ENCODE results near the gene GOPC.

GOPC gene

GRCh38 chr6:117547688-117548621, 54.4 kb downstream of the GOPC start:
- Histone ChIP-seq H3K4me3 (replicated peaks; ENCODE audit: insufficient read depth, low read length) (no peak overlapping the region), H3K27ac (replicated peaks) (no peak overlapping the region), H3K27me3 (ENCODE audit: insufficient read depth, poor library complexity, severe bottlenecking) (no peaks in the 10 kb centered on the region)
- TF ChIP-seq REST (IDR thresholded peaks at IDR 0.05; ENCODE audit: insufficient replicate concordance, low read depth) (no peak), POLR2AphosphoS5 (IDR thresholded peaks at IDR 0.05; ENCODE audit: low read depth) (no peak), CTCF (IDR thresholded peaks at IDR 0.05; ENCODE audit: insufficient read depth, low read length) (no peak), GABPA (IDR thresholded peaks at IDR 0.05; ENCODE audit: low read depth) (no peak), SPI1 (IDR thresholded peaks at IDR 0.05; ENCODE audit: borderline replicate concordance, low read depth) (no peak)
- DNase-seq (ENCODE audit: low read depth in 1 of 2, low spot score in 1 of 2), result no peak

DNA sequence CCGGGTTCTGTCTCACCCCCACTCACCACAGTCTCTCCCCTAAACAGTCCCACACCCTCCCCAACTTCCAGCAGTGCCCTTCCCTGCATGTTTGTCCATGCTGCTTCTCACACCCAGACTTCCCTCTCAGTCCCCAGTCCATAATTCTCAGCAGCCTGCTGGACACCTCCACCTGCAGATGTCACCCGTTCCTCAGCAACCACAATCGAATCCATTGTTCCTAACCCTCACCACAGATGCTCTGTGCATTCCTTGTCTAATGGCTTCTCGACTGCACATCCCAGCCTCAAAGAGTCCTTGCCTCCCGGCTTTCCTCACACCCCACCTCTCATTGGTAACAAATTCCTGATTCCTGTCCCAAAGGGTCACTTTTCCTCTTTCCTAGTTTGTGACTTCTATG, 55.6 kb downstream of the GOPC start:
- TF ChIP-seq POLR2AphosphoS5 (IDR thresholded peaks at IDR 0.05; ENCODE audit: low read depth) (no peak), REST (IDR thresholded peaks at IDR 0.05; ENCODE audit: insufficient replicate concordance, low read depth) (no peak), CTCF (IDR thresholded peaks at IDR 0.05; ENCODE audit: insufficient read depth, low read length) (no peak), GABPA (IDR thresholded peaks at IDR 0.05; ENCODE audit: low read depth) (no peak), SPI1 (IDR thresholded peaks at IDR 0.05; ENCODE audit: borderline replicate concordance, low read depth) (no peak)
- Histone ChIP-seq H3K4me3 (replicated peaks; ENCODE audit: insufficient read depth, low read length) (no peak overlapping the region), H3K27me3 (ENCODE audit: insufficient read depth, poor library complexity, severe bottlenecking) (no peaks in the 10 kb centered on the region), H3K27ac (replicated peaks) (no peak overlapping the region)
- no peak for DNase-seq (ENCODE audit: low read depth in 1 of 2, low spot score in 1 of 2)

DNA sequence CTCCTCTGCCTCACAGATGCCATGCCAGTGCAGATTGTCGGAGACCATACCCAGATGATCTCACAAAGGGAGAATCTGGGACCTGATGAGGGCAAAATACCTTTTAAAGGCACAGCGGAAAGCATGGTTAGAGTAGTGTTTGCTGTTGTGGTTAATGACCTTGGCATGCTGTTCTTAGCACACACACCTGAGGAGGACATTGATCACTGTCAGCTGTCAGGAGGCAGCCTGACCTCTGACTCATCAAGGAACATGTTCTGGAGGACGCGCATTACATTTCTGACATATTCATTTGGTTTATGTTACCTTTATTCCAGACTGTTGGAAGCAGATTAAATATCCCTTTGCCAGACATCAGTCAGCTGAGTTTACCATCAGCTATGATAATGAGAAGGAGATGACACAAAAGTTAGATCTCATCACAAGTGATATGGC, 57.1 kb downstream of the GOPC start:
- no peak for TF ChIP-seq POLR2AphosphoS5 (IDR thresholded peaks at IDR 0.05; ENCODE audit: low read depth)
- no peak for TF ChIP-seq GABPA (IDR thresholded peaks at IDR 0.05; ENCODE audit: low read depth)
- Histone ChIP-seq H3K27me3 (ENCODE audit: insufficient read depth, poor library complexity, severe bottlenecking) (no peaks in the 10 kb centered on the region), H3K4me3 (replicated peaks; ENCODE audit: insufficient read depth, low read length) (no peak overlapping the region), H3K27ac (replicated peaks) (no peak overlapping the region)
- no peak for DNase-seq (ENCODE audit: low read depth in 1 of 2, low spot score in 1 of 2)

- no peak for TF ChIP-seq SPI1 (IDR thresholded peaks at IDR 0.05; ENCODE audit: borderline replicate concordance, low read depth)
- TF ChIP-seq GABPA (IDR thresholded peaks at IDR 0.05; ENCODE audit: low read depth), result no peak
- TF ChIP-seq POLR2AphosphoS5 (IDR thresholded peaks at IDR 0.05; ENCODE audit: low read depth), result no peak
- TF ChIP-seq REST (IDR thresholded peaks at IDR 0.05; ENCODE audit: insufficient replicate concordance, low read depth), result no peak
- no peak for TF ChIP-seq CTCF (IDR thresholded peaks at IDR 0.05; ENCODE audit: insufficient read depth, low read length)
- no peak overlapping the region for H3K27ac ChIP-seq (replicated peaks)
- H3K4me3 ChIP-seq (replicated peaks; ENCODE audit: insufficient read depth, low read length), result no peak overlapping the region
- H3K27me3 ChIP-seq (ENCODE audit: insufficient read depth, poor library complexity, severe bottlenecking), result no peaks in the 10 kb centered on the region
- no peak for DNase-seq (ENCODE audit: low read depth in 1 of 2, low spot score in 1 of 2)
These were observed 57.6 kb downstream of the GOPC start for GRCh38 chr6:117544716-117545115.
